Left ventricle myocardium inferior (tissue), 1 donor: ENCODE data around the gene PRH2. TPM values are rescaled to one million over a fixed set of nuclear protein-coding genes. Genes with fewer than 3 reads are reported as not detected.

Source experiments
- DNase-seq: peaks from one replicate; pipeline ENCODE4 v3.0.0-alpha.2; 2020
- H3K27ac ChIP-seq: fragments of 200-600 bp; replicated peaks from 2 replicates; pipeline ENCODE4 v1.8.0; 2021
- H3K27me3 ChIP-seq: fragments of 200-600 bp; 2 replicates; pipeline ENCODE4 v1.8.0; 2021; ENCODE audit warnings: low read depth
- H3K36me3 ChIP-seq: fragments of 200-600 bp; 2 replicates; pipeline ENCODE4 v1.8.0; 2021
- H3K4me1 ChIP-seq: fragments of 200-600 bp; 2 replicates; pipeline ENCODE4 v1.8.0; 2021
- H3K4me3 ChIP-seq: fragments of 200-600 bp; 2 replicates; pipeline ENCODE4 v1.8.0; 2021; ENCODE audit warnings: mild to moderate bottlenecking, moderate library complexity
- H3K9me3 ChIP-seq: fragments of 200-600 bp; replicated peaks from 2 replicates; pipeline ENCODE4 v1.8.0; 2021
- CTCF ChIP-seq: fragments of 200-600 bp; IDR thresholded peaks from 2 replicates; pipeline ENCODE4 v1.8.0; 2021; ENCODE audit warnings: antibody characterized with exemption, mild to moderate bottlenecking, borderline replicate concordance
- intact Hi-C: fragments of 100-400 bp; cut with micrococcal nuclease; formaldehyde crosslinking; loops from one replicate; pipeline ENCODE4 v1.11.0; 2022
- total RNA-seq: library from RNA; stranded (reverse); fragmentation: NEBNext Ultra II Directional; extraction: Animal tissue kit (Norgen Biotek cat#: 25700); gene quantifications from one replicate; pipeline ENCODE4 v1.2.1, GENCODE V29; 2021
- donor health status: DM: no; HTN: yes; CAD: no; lungs with severe emphysema.

Gene PRH2
- total RNA-seq, 1 donor from 2014 or later: not detected

GRCh38 chr12:10957741-10958140 is 28.7 kb downstream of the PRH2 start:
- DNase-seq: no peak
- no peaks in the 10 kb centered on the region for H3K36me3 ChIP-seq
- TF ChIP-seq CTCF: no peak
- intact Hi-C loops: no loop called here
- H3K4me1 ChIP-seq: no peaks in the 10 kb centered on the region
- peaks cover 28% of the 10 kb centered on the region for H3K9me3 ChIP-seq
- H3K4me3 ChIP-seq: no peak overlapping the region
- H3K27ac ChIP-seq: no peak overlapping the region
- no peaks in the 10 kb centered on the region for H3K27me3 ChIP-seq

GRCh38 chr12:10959804-10960203 is 30.8 kb downstream of the PRH2 start:
- no peaks in the 10 kb centered on the region for H3K4me1 ChIP-seq
- no peak overlapping the region for H3K4me3 ChIP-seq
- no peak overlapping the region for H3K27ac ChIP-seq
- peaks cover 28% of the 10 kb centered on the region for H3K9me3 ChIP-seq
- H3K27me3 ChIP-seq: no peaks in the 10 kb centered on the region
- DNase-seq: no peak
- intact Hi-C loops: no loop called here
- H3K36me3 ChIP-seq: no peaks in the 10 kb centered on the region
- TF ChIP-seq CTCF: peak; percentile 34

- TF ChIP-seq CTCF: no peak
- intact Hi-C loops: no loop called here
Observed at GRCh38 chr12:10960211-10960610, 31.2 kb downstream of the PRH2 start.

GRCh38 chr12:10965476-10965875 is 36.4 kb downstream of the PRH2 start:
- Histone ChIP-seq H3K4me1 (peaks cover 17% of the 10 kb centered on the region), H3K36me3 (no peaks in the 10 kb centered on the region), H3K4me3 (no peak overlapping the region), H3K27ac (no peak overlapping the region), H3K9me3 (no peaks in the 10 kb centered on the region), H3K27me3 (no peaks in the 10 kb centered on the region)
- no peak for DNase-seq
- intact Hi-C loops: no loop called here
- TF ChIP-seq CTCF: no peak

More at GRCh38 chr12:10960211-10960610, 31.2 kb downstream of the PRH2 start:
- no peaks in the 10 kb centered on the region for H3K4me1 ChIP-seq
- no peak overlapping the region for H3K4me3 ChIP-seq
- H3K9me3 ChIP-seq: peaks cover 23% of the 10 kb centered on the region
- DNase-seq: no peak
- H3K27ac ChIP-seq: no peak overlapping the region
- H3K36me3 ChIP-seq: no peaks in the 10 kb centered on the region
- no peaks in the 10 kb centered on the region for H3K27me3 ChIP-seq

- peaks cover 17% of the 10 kb centered on the region for H3K4me1 ChIP-seq
- TF ChIP-seq CTCF: no peak
- no peak overlapping the region for H3K27ac ChIP-seq
- H3K9me3 ChIP-seq: no peaks in the 10 kb centered on the region
- intact Hi-C loops: no loop called here
- no peaks in the 10 kb centered on the region for H3K27me3 ChIP-seq
- DNase-seq: no peak
- no peaks in the 10 kb centered on the region for H3K36me3 ChIP-seq
- H3K4me3 ChIP-seq: no peak overlapping the region
Observed at GRCh38 chr12:10966314-10966713, 37.3 kb downstream of the PRH2 start.

- intact Hi-C loops: no loop called here
- Histone ChIP-seq H3K27ac (no peak overlapping the region), H3K36me3 (no peaks in the 10 kb centered on the region), H3K27me3 (no peaks in the 10 kb centered on the region), H3K9me3 (no peaks in the 10 kb centered on the region), H3K4me3 (no peak overlapping the region), H3K4me1 (peaks cover 17% of the 10 kb centered on the region)
- DNase-seq: no peak
- TF ChIP-seq CTCF: no peak
Observed at GRCh38 chr12:10967409-10967808, 38.4 kb downstream of the PRH2 start.
